HepG2 (cell line): ENCODE results near the gene ECSIT. TPM values are rescaled to one million over a fixed set of nuclear protein-coding genes. Genes with fewer than 3 reads are reported as not detected.

Experiments used
- FOXP4 ChIP-seq: sonication (generic); formaldehyde crosslinking; IDR thresholded peaks from 2 replicates; pipeline ENCODE4 v1.4.0; 2020; ENCODE audit warnings: missing genetic modification reagents
- MXD4 ChIP-seq: IDR thresholded peaks from 2 replicates; pipeline ENCODE4 v1.6.1; 2016; ENCODE audit warnings: mild to moderate bottlenecking, missing biosample characterization, missing genetic modification reagents
- NCOA1 ChIP-seq: sonication (generic); formaldehyde crosslinking; IDR thresholded peaks from 2 replicates; pipeline ENCODE4 v1.9.0; 2021; ENCODE audit warnings: missing genetic modification reagents
- PHF20 ChIP-seq: sonication (generic); formaldehyde crosslinking; IDR thresholded peaks from 2 replicates; pipeline ENCODE4 v1.5.0; 2020; ENCODE audit warnings: mild to moderate bottlenecking, missing genetic modification reagents
- PRDM15 ChIP-seq: sonication (generic); formaldehyde crosslinking; IDR thresholded peaks from 2 replicates; pipeline ENCODE4 v1.4.0; 2020; ENCODE audit warnings: missing genetic modification reagents
- RXRA ChIP-seq: sonication (generic); formaldehyde crosslinking; IDR thresholded peaks from 2 replicates; pipeline ENCODE4 v1.5.1; 2020; ENCODE audit warnings: missing genetic modification reagents
- SRF ChIP-seq: IDR thresholded peaks from 2 replicates; pipeline ENCODE4 v1.6.1; 2011; ENCODE audit warnings: mild to moderate bottlenecking, low read depth, low read length, moderate library complexity
- THYN1 ChIP-seq: sonication (generic); formaldehyde crosslinking; IDR thresholded peaks from 2 replicates; pipeline ENCODE4 v1.8.1; 2023; ENCODE audit warnings: low read depth, mild to moderate bottlenecking, moderate library complexity, missing genetic modification reagents, borderline replicate concordance
- ZNF224 ChIP-seq: sonication (generic); formaldehyde crosslinking; IDR thresholded peaks from 2 replicates; pipeline ENCODE4 v1.5.0; 2020; ENCODE audit warnings: mild to moderate bottlenecking, missing genetic modification reagents
- ZNF331 ChIP-seq: sonication (generic); formaldehyde crosslinking; IDR thresholded peaks from 2 replicates; pipeline ENCODE4 v1.4.0; 2020; ENCODE audit warnings: missing genetic modification reagents
- ZNF552 ChIP-seq: sonication (generic); formaldehyde crosslinking; IDR thresholded peaks from 2 replicates; pipeline ENCODE4 v1.9.0; 2022; ENCODE audit warnings: missing genetic modification reagents, mild to moderate bottlenecking, borderline replicate concordance
- ZNF589 ChIP-seq: sonication (generic); formaldehyde crosslinking; conservative IDR thresholded peaks from 2 replicates; pipeline ENCODE4 v1.8.0; 2022; ENCODE audit warnings: mild to moderate bottlenecking, moderate library complexity, missing genetic modification reagents
- ZNF776 ChIP-seq: sonication (generic); formaldehyde crosslinking; IDR thresholded peaks from 2 replicates; pipeline ENCODE4 v1.4.0; 2020; ENCODE audit warnings: mild to moderate bottlenecking, missing genetic modification reagents
- ZNF850 ChIP-seq: sonication (generic); formaldehyde crosslinking; conservative IDR thresholded peaks from 2 replicates; pipeline ENCODE4 v1.9.0; 2021; ENCODE audit warnings: mild to moderate bottlenecking, missing genetic modification reagents
- ZSCAN12 ChIP-seq: sonication (generic); formaldehyde crosslinking; IDR thresholded peaks from 2 replicates; pipeline ENCODE4 v1.9.0; 2021; ENCODE audit warnings: mild to moderate bottlenecking, missing genetic modification reagents
- polyA plus RNA-seq, 8 experiments: library from polyadenylated mRNA; depleted of rRNA in 3 of 8; stranded (reverse) in 7 of 8; unstranded in 1 of 8; fragments of >200 nt; fragmentation: Illumina TruSeq in 4 of 8; extraction: Trizol in 4 of 8; gene quantifications; 2 replicates each; pipeline versions ENCODE4 v1.2.1 to v1.2.3, GENCODE V29; 2011 to 2016; ENCODE audit warnings: low read depth in 4 of 8, missing spikeins in 1 of 8, mixed read lengths in 1 of 8; ENCODE audit not compliant: insufficient read depth in 1 of 8
- total RNA-seq, 5 experiments: library from RNA; depleted of rRNA; stranded (reverse); fragments of >200 nt; fragmentation: Illumina TruSeq; extraction: Trizol; gene quantifications; 2 replicates each; pipeline ENCODE4 v1.2.3, GENCODE V29; 2016; ENCODE audit warnings: low read depth in 1 of 5
- TF ChIP-seq, protein P1 (sequence below): sonication (generic); formaldehyde crosslinking; IDR thresholded peaks from 2 replicates; pipeline ENCODE4 v1.5.1; 2020; ENCODE audit warnings: mild to moderate bottlenecking, missing genetic modification reagents, moderate library complexity
- TF ChIP-seq, protein P2 (sequence below): sonication (generic); formaldehyde crosslinking; IDR thresholded peaks from 2 replicates; pipeline ENCODE4 v1.5.0; 2020; ENCODE audit warnings: mild to moderate bottlenecking, missing genetic modification reagents
- TF ChIP-seq, protein P3 (sequence below): sonication (generic); formaldehyde crosslinking; IDR thresholded peaks from 2 replicates; pipeline ENCODE4 v1.5.0; 2020; ENCODE audit warnings: missing genetic modification reagents
- TF ChIP-seq, protein P4 (sequence below): sonication (generic); formaldehyde crosslinking; IDR thresholded peaks from 2 replicates; pipeline ENCODE4 v1.8.0; 2022; ENCODE audit warnings: mild to moderate bottlenecking, missing genetic modification reagents, moderate library complexity

The ECSIT gene
- total and polyA plus RNA-seq, 2 of the 13 experiments (the other 11 are each of a cell fraction or from before 2014, with no cell fraction given), result 36.4 to 62.3 TPM

GRCh38 chr19:11530432-11530831, 1.5 kb upstream of the ECSIT start (continued):
- TF ChIP-seq, protein P1, sequence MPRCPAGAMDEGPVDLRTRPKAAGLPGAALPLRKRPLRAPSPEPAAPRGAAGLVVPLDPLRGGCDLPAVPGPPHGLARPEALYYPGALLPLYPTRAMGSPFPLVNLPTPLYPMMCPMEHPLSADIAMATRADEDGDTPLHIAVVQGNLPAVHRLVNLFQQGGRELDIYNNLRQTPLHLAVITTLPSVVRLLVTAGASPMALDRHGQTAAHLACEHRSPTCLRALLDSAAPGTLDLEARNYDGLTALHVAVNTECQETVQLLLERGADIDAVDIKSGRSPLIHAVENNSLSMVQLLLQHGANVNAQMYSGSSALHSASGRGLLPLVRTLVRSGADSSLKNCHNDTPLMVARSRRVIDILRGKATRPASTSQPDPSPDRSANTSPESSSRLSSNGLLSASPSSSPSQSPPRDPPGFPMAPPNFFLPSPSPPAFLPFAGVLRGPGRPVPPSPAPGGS (CRISPR knock-in tag), result no peak
- no peak for TF ChIP-seq ZNF850
- TF ChIP-seq FOXP4 (CRISPR knock-in tag), result no peak
- peak; percentile 97 for TF ChIP-seq MXD4 (CRISPR knock-in tag)
- no peak for TF ChIP-seq ZNF589 (CRISPR knock-in tag)
- no peak for TF ChIP-seq ZSCAN12
- no peak for TF ChIP-seq NCOA1 (CRISPR knock-in tag)
- TF ChIP-seq ZNF552, result no peak
- TF ChIP-seq, protein P2, sequence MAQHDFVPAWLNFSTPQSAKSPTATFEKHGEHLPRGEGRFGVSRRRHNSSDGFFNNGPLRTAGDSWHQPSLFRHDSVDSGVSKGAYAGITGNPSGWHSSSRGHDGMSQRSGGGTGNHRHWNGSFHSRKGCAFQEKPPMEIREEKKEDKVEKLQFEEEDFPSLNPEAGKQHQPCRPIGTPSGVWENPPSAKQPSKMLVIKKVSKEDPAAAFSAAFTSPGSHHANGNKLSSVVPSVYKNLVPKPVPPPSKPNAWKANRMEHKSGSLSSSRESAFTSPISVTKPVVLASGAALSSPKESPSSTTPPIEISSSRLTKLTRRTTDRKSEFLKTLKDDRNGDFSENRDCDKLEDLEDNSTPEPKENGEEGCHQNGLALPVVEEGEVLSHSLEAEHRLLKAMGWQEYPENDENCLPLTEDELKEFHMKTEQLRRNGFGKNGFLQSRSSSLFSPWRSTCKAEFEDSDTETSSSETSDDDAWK, result no peak
- TF ChIP-seq ZNF331, result peak; percentile 53; the same call in 1 of the 2 replicates
- no peak for TF ChIP-seq THYN1
- TF ChIP-seq RXRA (CRISPR knock-in tag), result 0 out of 2 replicates have a peak, but pooled peaks have one; percentile 55
- TF ChIP-seq, protein P3, sequence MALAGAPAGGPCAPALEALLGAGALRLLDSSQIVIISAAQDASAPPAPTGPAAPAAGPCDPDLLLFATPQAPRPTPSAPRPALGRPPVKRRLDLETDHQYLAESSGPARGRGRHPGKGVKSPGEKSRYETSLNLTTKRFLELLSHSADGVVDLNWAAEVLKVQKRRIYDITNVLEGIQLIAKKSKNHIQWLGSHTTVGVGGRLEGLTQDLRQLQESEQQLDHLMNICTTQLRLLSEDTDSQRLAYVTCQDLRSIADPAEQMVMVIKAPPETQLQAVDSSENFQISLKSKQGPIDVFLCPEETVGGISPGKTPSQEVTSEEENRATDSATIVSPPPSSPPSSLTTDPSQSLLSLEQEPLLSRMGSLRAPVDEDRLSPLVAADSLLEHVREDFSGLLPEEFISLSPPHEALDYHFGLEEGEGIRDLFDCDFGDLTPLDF, result no peak
- TF ChIP-seq SRF, result no peak
- no peak for TF ChIP-seq PHF20 (CRISPR knock-in tag)
- no peak for TF ChIP-seq ZNF776 (CRISPR knock-in tag)
- no peak for TF ChIP-seq PRDM15 (CRISPR knock-in tag)
- TF ChIP-seq ZNF224 (CRISPR knock-in tag), result no peak
- TF ChIP-seq, protein P4, sequence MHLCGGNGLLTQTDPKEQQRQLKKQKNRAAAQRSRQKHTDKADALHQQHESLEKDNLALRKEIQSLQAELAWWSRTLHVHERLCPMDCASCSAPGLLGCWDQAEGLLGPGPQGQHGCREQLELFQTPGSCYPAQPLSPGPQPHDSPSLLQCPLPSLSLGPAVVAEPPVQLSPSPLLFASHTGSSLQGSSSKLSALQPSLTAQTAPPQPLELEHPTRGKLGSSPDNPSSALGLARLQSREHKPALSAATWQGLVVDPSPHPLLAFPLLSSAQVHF, result no peak
